Measurements from ENCODE around the gene ACSM2B. TPM values are rescaled to one million over a fixed set of nuclear protein-coding genes. Genes with fewer than 3 reads are reported as not detected.
"Not testable (repeated sequence)": the region's sequence is repeated elsewhere in the genome, so short reads cannot be mapped to it uniquely, and the experiment has no call there.

Gene ACSM2B
- total and polyA plus RNA-seq, 2 of the 4 experiments (the other 2 are of a cell fraction), result not detected

- no peak overlapping the region for H2BK120ac ChIP-seq (ENCODE audit: low read depth, low read length)
- no TSS peak for BruUV-seq (replicated peaks)
- no peak overlapping the region for H2AFZ ChIP-seq (replicated peaks; ENCODE audit: low read length, poor library complexity)
- no peaks in the 10 kb centered on the region for H3K9me1 ChIP-seq (ENCODE audit: insufficient read depth, low read length)
- no peak overlapping the region for H4K91ac ChIP-seq (ENCODE audit: insufficient read depth, low read depth, low read length)
- H3K56ac ChIP-seq (ENCODE audit: extremely low read depth, insufficient read depth, low read length), result no peak overlapping the region
- H3K4ac ChIP-seq (ENCODE audit: low read depth, low read length), result no peak overlapping the region
- no peak overlapping the region for H4K5ac ChIP-seq (ENCODE audit: low read depth, low read length)
- no peaks in the 10 kb centered on the region for H3K4me1 ChIP-seq (ENCODE audit: control insufficient read depth, insufficient read depth, low read length)
- H2AK9ac ChIP-seq (replicated peaks; ENCODE audit: low read depth, low read length, poor library complexity), result no peak overlapping the region
- no peak overlapping the region for H3K18ac ChIP-seq (ENCODE audit: low read depth, low read length)
- no peaks in the 10 kb centered on the region for H3K79me1 ChIP-seq (ENCODE audit: low read depth in 1 of 2, low read length in 2 of 2)
- dilution Hi-C loops (cut with HindIII; ENCODE audit: low sequenced_read_pairs, unreplicated experiment) (no loop called here), in situ Hi-C loops (cut with MboI; ENCODE audit: low sequenced_read_pairs) (no loop called here), intact Hi-C loops (cut with micrococcal nuclease) (no loop called here)
- H2BK5ac ChIP-seq (ENCODE audit: low read depth, low read length, poor library complexity, severe bottlenecking), result no peak overlapping the region
- H2AK5ac ChIP-seq (ENCODE audit: low read depth, low read length), result no peak overlapping the region
- H3K27me3 ChIP-seq (ENCODE audit: control insufficient read depth, insufficient read depth, low read length), result no peaks in the 10 kb centered on the region
- H2BK15ac ChIP-seq (ENCODE audit: low read depth, low read length), result no peak overlapping the region
- CTCF ChIA-PET, result no interaction called here
- H3K27ac ChIP-seq (ENCODE audit: insufficient read depth, low read length), result no peak overlapping the region
- DNase-seq (no peak), ATAC-seq (ENCODE audit: low read depth) (no peak)
- no peak overlapping the region for H3K14ac ChIP-seq (replicated peaks; ENCODE audit: low read depth, low read length)
- no peaks in the 10 kb centered on the region for H4K20me1 ChIP-seq (ENCODE audit: insufficient read depth, low read length)
- H4K8ac ChIP-seq (ENCODE audit: low read depth in 2 of 2, low read length in 2 of 2), result no peak overlapping the region
- H3K23ac ChIP-seq (ENCODE audit: low read depth, low read length), result no peak overlapping the region
- POLR2A ChIA-PET (ENCODE audit: unreplicated experiment), result no interaction called here
- no peak overlapping the region for H3K4me2 ChIP-seq (ENCODE audit: low read depth, low read length)
- no peak overlapping the region for H3K9ac ChIP-seq (ENCODE audit: low read depth, low read length)
- H2BK20ac ChIP-seq (ENCODE audit: low read depth, low read length), result no peak overlapping the region
- H3K4me3 ChIP-seq (ENCODE audit: insufficient read depth, low read depth, low read length), result no peak overlapping the region
- H3K36me3 ChIP-seq (ENCODE audit: control insufficient read depth, insufficient read depth, low read length), result no peaks in the 10 kb centered on the region
- H3K9me3 ChIP-seq (ENCODE audit: control insufficient read depth, insufficient read depth, low read length), result no peaks in the 10 kb centered on the region
- TF ChIP-seq CEBPB (IDR thresholded peaks at IDR 0.05; ENCODE audit: low read depth, low read length) (no peak), RAD21 (IDR thresholded peaks at IDR 0.05; ENCODE audit: low read length) (no peak), POLR2A (IDR thresholded peaks at IDR 0.05; ENCODE audit: low read depth, low read length) (no peak), MAFK (IDR thresholded peaks at IDR 0.05; ENCODE audit: low read depth, low read length) (no peak), MXI1 (IDR thresholded peaks at IDR 0.05; ENCODE audit: borderline replicate concordance, low read depth, low read length) (no peak)
- TF ChIP-seq, protein P1, sequence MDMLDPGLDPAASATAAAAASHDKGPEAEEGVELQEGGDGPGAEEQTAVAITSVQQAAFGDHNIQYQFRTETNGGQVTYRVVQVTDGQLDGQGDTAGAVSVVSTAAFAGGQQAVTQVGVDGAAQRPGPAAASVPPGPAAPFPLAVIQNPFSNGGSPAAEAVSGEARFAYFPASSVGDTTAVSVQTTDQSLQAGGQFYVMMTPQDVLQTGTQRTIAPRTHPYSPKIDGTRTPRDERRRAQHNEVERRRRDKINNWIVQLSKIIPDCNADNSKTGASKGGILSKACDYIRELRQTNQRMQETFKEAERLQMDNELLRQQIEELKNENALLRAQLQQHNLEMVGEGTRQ (IDR thresholded peaks at IDR 0.05; ENCODE audit: low read depth, low read length), result no peak
Observed at GRCh38 chr16:20566864-20567263, 9.3 kb downstream of the ACSM2B start.

DNA sequence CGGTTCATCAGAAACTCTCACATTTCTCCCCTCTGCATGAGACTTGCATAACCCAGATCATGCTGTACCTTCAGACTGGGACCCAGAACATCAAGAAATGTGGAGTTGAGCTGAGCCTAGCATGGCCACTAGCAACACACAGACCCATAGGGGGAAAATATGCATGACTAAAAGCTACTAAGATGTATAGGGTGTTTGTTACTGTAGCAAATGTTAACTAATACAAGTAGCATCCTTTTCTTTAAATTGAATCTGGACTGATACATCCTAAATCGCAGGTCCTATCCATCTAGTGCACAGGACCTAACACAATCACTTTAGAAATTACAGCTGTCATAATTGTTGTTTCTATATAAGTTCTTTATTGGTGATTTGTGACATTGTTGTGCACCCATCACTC lies 10.8 kb downstream of the ACSM2B start:
- H2AK5ac ChIP-seq (ENCODE audit: low read depth, low read length); H2AK9ac ChIP-seq (replicated peaks; ENCODE audit: low read depth, low read length, poor library complexity); H3K4ac ChIP-seq (ENCODE audit: low read depth, low read length); H4K20me1 ChIP-seq (ENCODE audit: insufficient read depth, low read length); H3K36me3 ChIP-seq (ENCODE audit: control insufficient read depth, insufficient read depth, low read length); H3K18ac ChIP-seq (ENCODE audit: low read depth, low read length); DNase-seq; CTCF ChIA-PET; H3K4me1 ChIP-seq (ENCODE audit: control insufficient read depth, insufficient read depth, low read length); H2AFZ ChIP-seq (replicated peaks; ENCODE audit: low read length, poor library complexity); BruUV-seq (replicated peaks); H3K14ac ChIP-seq (replicated peaks; ENCODE audit: low read depth, low read length); in situ Hi-C loops (cut with MboI; ENCODE audit: low sequenced_read_pairs); H4K91ac ChIP-seq (ENCODE audit: insufficient read depth, low read depth, low read length); H2BK20ac ChIP-seq (ENCODE audit: low read depth, low read length); H2BK5ac ChIP-seq (ENCODE audit: low read depth, low read length, poor library complexity, severe bottlenecking); H4K8ac ChIP-seq (ENCODE audit: low read depth in 2 of 2, low read length in 2 of 2); H3K23ac ChIP-seq (ENCODE audit: low read depth, low read length); H2BK15ac ChIP-seq (ENCODE audit: low read depth, low read length); intact Hi-C loops (cut with micrococcal nuclease); ATAC-seq (ENCODE audit: low read depth); H3K9me3 ChIP-seq (ENCODE audit: control insufficient read depth, insufficient read depth, low read length); POLR2A ChIA-PET (ENCODE audit: unreplicated experiment); dilution Hi-C loops (cut with HindIII; ENCODE audit: low sequenced_read_pairs, unreplicated experiment); H2BK120ac ChIP-seq (ENCODE audit: low read depth, low read length); H3K56ac ChIP-seq (ENCODE audit: extremely low read depth, insufficient read depth, low read length); H3K9me1 ChIP-seq (ENCODE audit: insufficient read depth, low read length); H3K4me3 ChIP-seq (ENCODE audit: insufficient read depth, low read depth, low read length); H3K9ac ChIP-seq (ENCODE audit: low read depth, low read length); H3K79me1 ChIP-seq (ENCODE audit: low read depth in 1 of 2, low read length in 2 of 2); H3K27ac ChIP-seq (ENCODE audit: insufficient read depth, low read length); H4K5ac ChIP-seq (ENCODE audit: low read depth, low read length); H3K4me2 ChIP-seq (ENCODE audit: low read depth, low read length); H3K27me3 ChIP-seq (ENCODE audit: control insufficient read depth, insufficient read depth, low read length): not testable (repeated sequence)
- no CpG with 5 or more reads among the region's 2 CpGs for WGBS, 2 experiments (ENCODE audit: extremely low coverage in 2 of 2, insufficient read length in 1 of 2)
